ENCODE measurements around the gene VDAC2. TPM values are rescaled to one million over a fixed set of nuclear protein-coding genes. Genes with fewer than 3 reads are reported as not detected.

The VDAC2 gene
- polyA plus RNA-seq (ENCODE audit: low read depth in 6 of 6), result 100 to 1,000 TPM; 137 to 212 (median 151) TPM

DNA sequence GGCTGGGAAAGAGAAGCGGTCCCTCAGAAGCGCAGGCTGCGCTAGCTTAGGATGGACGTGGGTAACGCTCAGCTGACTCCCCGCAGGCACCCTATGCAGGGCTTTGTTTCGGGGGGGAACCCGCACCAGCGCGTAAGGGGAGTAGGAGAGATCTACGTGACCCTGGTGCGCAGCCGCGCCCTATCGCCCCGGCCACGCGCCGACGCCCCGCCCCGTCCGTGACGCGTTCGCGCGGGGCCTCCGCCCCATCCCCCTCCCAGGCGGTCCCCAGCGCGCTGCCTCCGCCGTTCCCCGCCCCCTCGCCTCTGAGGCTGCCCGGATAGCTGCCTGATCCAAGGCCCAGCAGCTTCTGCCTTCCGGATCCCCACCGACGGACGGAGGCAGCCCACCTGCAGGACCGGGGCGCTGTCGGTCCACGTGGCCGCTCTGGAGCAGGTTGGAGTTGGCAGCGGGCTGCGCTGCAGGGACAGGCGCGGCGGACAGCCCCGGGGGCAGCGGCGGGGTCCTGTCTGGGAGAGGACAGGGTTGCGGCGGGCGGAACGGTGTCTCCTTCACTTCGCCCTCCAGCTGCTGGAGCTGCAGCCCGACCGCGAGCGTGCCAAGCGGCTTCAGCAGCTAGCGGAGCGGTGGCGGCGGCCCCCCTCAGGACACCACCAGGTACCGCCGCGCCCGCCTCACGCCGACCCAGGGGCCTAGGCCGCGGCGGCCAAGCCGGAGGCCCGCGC lies at the start of gene VDAC2:
Gene VDAC2 (plus strand): TSS at position 515 of the 725 bp plus-strand sequence. CDS start 363 bp downstream, outside the sequence.
- ATAC-seq (ENCODE audit: low read depth in 2 of 2), result peak; percentile 81

DNA sequence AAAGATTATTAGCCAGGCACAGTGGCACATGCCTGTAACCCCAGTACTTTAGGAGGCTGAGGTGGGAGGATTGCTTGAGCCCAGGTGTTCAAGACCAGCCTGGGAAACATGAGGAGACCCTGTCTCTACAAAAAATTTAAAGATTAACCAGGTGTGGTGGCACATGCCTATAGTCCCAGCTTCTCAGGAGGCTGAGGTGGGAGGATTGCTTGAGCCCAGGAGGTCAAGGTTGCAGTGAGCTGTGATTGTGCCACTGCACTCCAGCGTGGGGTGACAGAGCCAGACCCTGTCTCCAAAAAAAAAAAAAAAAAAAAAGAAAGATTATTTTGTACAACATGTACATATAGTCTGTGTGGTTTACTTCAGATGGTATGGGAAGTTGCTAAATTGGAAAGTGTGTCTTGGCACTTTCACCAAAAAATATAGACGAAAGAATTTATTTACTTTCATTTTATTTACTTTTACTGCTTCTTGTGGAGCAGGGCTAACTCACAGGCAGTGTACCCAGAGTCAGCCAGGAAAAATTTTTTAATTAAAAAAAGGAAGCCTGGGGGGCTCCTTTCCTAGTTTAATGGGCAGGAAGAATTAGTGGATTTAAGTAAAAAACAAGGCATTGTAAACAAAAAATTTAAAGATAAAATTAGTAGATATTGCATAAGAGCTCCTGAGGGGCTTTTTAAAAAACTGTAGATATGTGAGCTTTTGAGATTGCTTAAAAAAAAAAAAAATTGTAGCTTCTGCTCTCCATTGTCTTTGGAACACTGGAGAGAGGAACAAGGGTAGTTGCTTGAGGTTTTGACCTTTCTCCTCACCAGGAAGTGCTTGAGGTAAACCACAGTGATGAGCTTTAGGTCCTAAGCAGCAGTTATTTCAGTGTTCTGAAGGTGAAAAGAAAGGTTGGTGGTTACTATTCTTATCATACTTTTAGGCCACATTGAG lies 44.6 kb upstream of the VDAC2 start:
- DNase-seq (no peak), ATAC-seq (ENCODE audit: low read depth in 2 of 2) (peak; percentile 68 to 74)
- Mint-ChIP-seq H3K9me3 (no peaks in the 10 kb centered on the region), H3K4me1 (peaks cover 25 to 55% (median 43%) of the 10 kb centered on the region in 3 donors), H3K4me3 (peak overlapping the region in 2 of 8 donors; percentile 18 to 30), H3K27me3 (no peaks in the 10 kb centered on the region), H3K27ac (peak overlapping the region in 5 of 6 donors; percentile 15 to 83 (median 60)), H3K36me3 (peaks cover 12 to 15% of the 10 kb centered on the region in 2 donors)

More for the DNA sequence above, at the start of gene VDAC2:
- Mint-ChIP-seq H3K9me3 (no peaks in the 10 kb centered on the region), H3K4me3 (peak within 1 kb of the TSS; percentile 91 to 100 (median 99)), H3K36me3 (peaks cover 0 to 4% of the 10 kb centered on the region in 2 donors), H3K4me1 (peaks cover 10 to 30% (median 11%) of the 10 kb centered on the region in 3 donors), H3K27ac (peak within 1 kb of the TSS; percentile 98 to 100 (median 100)), H3K27me3 (no peaks in the 10 kb centered on the region)
- DNase-seq, result peak; percentile 99

GRCh38 chr10:75166623-75166972 lies 44.0 kb upstream of the VDAC2 start:
- Mint-ChIP-seq H3K27ac (peak overlapping the region in 4 of 6 donors; percentile 5 to 71 (median 30)), H3K4me3 (peak overlapping the region in 2 of 8 donors; percentile 18 to 30), H3K27me3 (no peaks in the 10 kb centered on the region), H3K9me3 (no peaks in the 10 kb centered on the region), H3K36me3 (peaks cover 12 to 15% of the 10 kb centered on the region in 2 donors), H3K4me1 (peaks cover 20 to 49% (median 36%) of the 10 kb centered on the region in 3 donors)
- ATAC-seq (ENCODE audit: low read depth in 2 of 2), result no peak
- DNase-seq, result no peak

- DNase-seq (no peak), ATAC-seq (ENCODE audit: low read depth in 2 of 2) (no peak)
- Mint-ChIP-seq H3K27me3 (no peaks in the 10 kb centered on the region), H3K9me3 (no peaks in the 10 kb centered on the region), H3K4me1 (peaks cover 17 to 47% (median 35%) of the 10 kb centered on the region in 3 donors), H3K27ac (peak overlapping the region in 2 of 6 donors; percentile 63 to 71), H3K36me3 (peaks cover 13 to 15% of the 10 kb centered on the region in 2 donors), H3K4me3 (peak overlapping the region in 1 of 8 donors; percentile 30)
Observed at GRCh38 chr10:75168275-75168674, 42.3 kb upstream of the VDAC2 start.

- H3K27ac Mint-ChIP-seq, result no peak overlapping the region
- no peaks in the 10 kb centered on the region for H3K9me3 Mint-ChIP-seq
- no peak overlapping the region for H3K4me3 Mint-ChIP-seq
- no peaks in the 10 kb centered on the region for H3K27me3 Mint-ChIP-seq
- peaks cover 10 to 36% (median 30%) of the 10 kb centered on the region in 3 donors for H3K4me1 Mint-ChIP-seq
- ATAC-seq (ENCODE audit: low read depth in 2 of 2) (no peak), DNase-seq (no peak)
- peaks cover 8 to 23% of the 10 kb centered on the region in 2 donors for H3K36me3 Mint-ChIP-seq
Observed at GRCh38 chr10:75170215-75170614, 40.4 kb upstream of the VDAC2 start.

- ATAC-seq (ENCODE audit: low read depth in 2 of 2), result no peak
- no peak for DNase-seq
- Mint-ChIP-seq H3K27ac (no peak overlapping the region), H3K4me3 (no peak overlapping the region), H3K9me3 (no peaks in the 10 kb centered on the region), H3K4me1 (peaks cover 0 to 6% (median 3%) of the 10 kb centered on the region in 3 donors), H3K27me3 (no peaks in the 10 kb centered on the region), H3K36me3 (peaks cover 8 to 27% of the 10 kb centered on the region in 2 donors)
Observed at GRCh38 chr10:75175046-75175445, 35.5 kb upstream of the VDAC2 start.

DNA sequence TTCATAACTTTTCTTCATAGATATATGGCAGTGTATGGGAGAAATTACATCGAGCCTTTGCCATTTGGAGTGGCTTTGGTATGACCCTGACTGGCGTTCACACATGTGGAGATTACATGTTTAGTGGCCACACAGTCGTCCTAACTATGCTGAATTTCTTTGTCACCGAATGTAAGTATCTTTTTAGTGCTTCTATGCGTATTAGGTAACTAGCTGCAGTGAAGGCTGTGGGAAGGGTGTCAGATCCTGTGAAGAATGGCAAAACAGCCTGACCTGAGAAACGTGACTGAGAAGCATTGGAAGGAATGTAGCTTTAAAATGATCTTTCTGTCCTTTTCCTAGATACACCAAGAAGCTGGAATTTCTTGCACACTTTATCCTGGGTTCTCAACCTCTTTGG lies 34.5 kb upstream of the VDAC2 start:
- Mint-ChIP-seq H3K27me3 (no peaks in the 10 kb centered on the region), H3K27ac (no peak overlapping the region), H3K36me3 (peaks cover 8 to 24% of the 10 kb centered on the region in 2 donors), H3K4me1 (peaks cover 0 to 6% (median 3%) of the 10 kb centered on the region in 3 donors), H3K4me3 (no peak overlapping the region), H3K9me3 (no peaks in the 10 kb centered on the region)
- ATAC-seq (ENCODE audit: low read depth in 2 of 2) (no peak), DNase-seq (no peak)

DNA sequence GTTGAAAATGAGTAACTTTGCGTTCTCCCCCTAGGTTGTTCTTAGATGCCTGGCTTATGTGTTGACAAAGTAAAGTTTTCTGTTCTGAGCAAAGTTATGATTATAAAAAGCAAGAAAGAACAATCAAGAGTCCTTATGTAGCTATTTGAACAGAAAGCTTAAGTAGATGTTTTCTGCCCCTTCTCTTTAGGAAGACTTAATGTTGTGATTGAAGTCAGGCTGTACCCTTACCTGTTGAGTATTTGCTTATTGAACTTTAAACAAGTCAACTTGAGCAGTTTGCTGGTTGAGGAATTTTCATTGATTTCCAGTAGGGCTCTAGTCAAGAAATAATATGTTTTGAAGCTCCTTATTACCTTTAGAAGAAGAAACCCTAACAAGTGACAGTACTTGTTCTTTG lies 33.9 kb upstream of the VDAC2 start:
- DNase-seq (no peak), ATAC-seq (ENCODE audit: low read depth in 2 of 2) (no peak)
- Mint-ChIP-seq H3K9me3 (no peaks in the 10 kb centered on the region), H3K4me1 (peaks cover 0 to 6% (median 3%) of the 10 kb centered on the region in 3 donors), H3K27ac (peak overlapping the region in 1 of 6 donors; percentile 9), H3K27me3 (no peaks in the 10 kb centered on the region), H3K36me3 (peaks cover 8 to 24% of the 10 kb centered on the region in 2 donors), H3K4me3 (no peak overlapping the region)

DNA sequence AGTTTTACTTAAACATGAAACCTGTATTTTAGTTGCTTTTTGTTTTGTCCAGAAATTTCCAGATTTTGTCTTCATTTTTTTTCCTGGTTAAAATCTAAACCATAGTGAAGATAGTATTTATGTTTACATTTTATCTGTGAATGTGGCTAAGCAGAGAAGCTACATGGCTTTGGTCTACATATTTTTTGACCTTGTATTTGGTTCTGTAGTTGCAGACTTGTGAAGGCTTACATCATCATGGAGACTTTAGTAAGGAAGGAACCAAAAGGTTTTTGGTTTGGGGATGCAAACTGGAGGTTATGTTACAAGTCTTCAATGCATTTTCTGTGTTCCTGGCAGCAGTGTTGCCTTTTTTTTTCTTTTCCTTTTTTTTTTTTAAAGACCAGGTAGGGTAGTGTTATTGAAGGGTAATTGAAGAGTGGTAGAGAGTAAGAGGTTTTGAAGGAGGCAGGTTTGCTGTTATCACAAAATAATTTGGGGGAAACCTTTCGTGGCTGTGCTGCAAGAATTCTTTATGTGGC lies 30.9 kb upstream of the VDAC2 start:
- no peaks in the 10 kb centered on the region for H3K9me3 Mint-ChIP-seq
- peaks cover 0 to 4% (median 3%) of the 10 kb centered on the region in 3 donors for H3K4me1 Mint-ChIP-seq
- no peaks in the 10 kb centered on the region for H3K27me3 Mint-ChIP-seq
- ATAC-seq (ENCODE audit: low read depth in 2 of 2) (no peak), DNase-seq (no peak)
- H3K36me3 Mint-ChIP-seq, result peaks cover 8 to 17% of the 10 kb centered on the region in 2 donors
- H3K27ac Mint-ChIP-seq, result peak overlapping the region in 3 of 6 donors; percentile 54 to 78 (median 76)
- no peak overlapping the region for H3K4me3 Mint-ChIP-seq

GRCh38 chr10:75180592-75180991 lies 30.0 kb upstream of the VDAC2 start:
- Mint-ChIP-seq H3K9me3 (no peaks in the 10 kb centered on the region), H3K27me3 (no peaks in the 10 kb centered on the region), H3K36me3 (peaks cover 8 to 13% of the 10 kb centered on the region in 2 donors), H3K27ac (no peak overlapping the region), H3K4me1 (peaks cover 0 to 4% (median 3%) of the 10 kb centered on the region in 3 donors), H3K4me3 (no peak overlapping the region)
- DNase-seq, result no peak
- ATAC-seq (ENCODE audit: low read depth in 2 of 2), result no peak

GRCh38 chr10:75181073-75181472 lies 29.5 kb upstream of the VDAC2 start:
- H3K27me3 Mint-ChIP-seq, result no peaks in the 10 kb centered on the region
- ATAC-seq (ENCODE audit: low read depth in 2 of 2), result no peak
- no peak overlapping the region for H3K27ac Mint-ChIP-seq

GRCh38 chr10:75186310-75186709 lies 24.3 kb upstream of the VDAC2 start:
- H3K9me3 Mint-ChIP-seq, result no peaks in the 10 kb centered on the region
- DNase-seq, result no peak
- peak overlapping the region in 3 of 6 donors; percentile 82 to 91 (median 88) for H3K27ac Mint-ChIP-seq
- H3K27me3 Mint-ChIP-seq, result no peaks in the 10 kb centered on the region
- H3K4me1 Mint-ChIP-seq, result peaks cover 4 to 8% (median 4%) of the 10 kb centered on the region in 3 donors
- no peak for ATAC-seq (ENCODE audit: low read depth in 2 of 2)
- no peak overlapping the region for H3K4me3 Mint-ChIP-seq
- no peaks in the 10 kb centered on the region for H3K36me3 Mint-ChIP-seq

More at GRCh38 chr10:75181073-75181472, 29.5 kb upstream of the VDAC2 start:
- Mint-ChIP-seq H3K4me1 (peaks cover 0 to 4% (median 3%) of the 10 kb centered on the region in 3 donors), H3K9me3 (no peaks in the 10 kb centered on the region), H3K4me3 (no peak overlapping the region), H3K36me3 (peaks cover 8 to 11% of the 10 kb centered on the region in 2 donors)
- DNase-seq, result no peak

- H3K4me1 Mint-ChIP-seq, result peaks cover 4 to 8% (median 4%) of the 10 kb centered on the region in 3 donors
- H3K36me3 Mint-ChIP-seq, result no peaks in the 10 kb centered on the region
- H3K27ac Mint-ChIP-seq, result peak overlapping the region in 5 of 6 donors; percentile 20 to 82 (median 47)
- no peak overlapping the region for H3K4me3 Mint-ChIP-seq
- ATAC-seq (ENCODE audit: low read depth in 2 of 2) (peak; percentile 86 to 96), DNase-seq (peak; percentile 61)
- no peaks in the 10 kb centered on the region for H3K27me3 Mint-ChIP-seq
- no peaks in the 10 kb centered on the region for H3K9me3 Mint-ChIP-seq
Observed at GRCh38 chr10:75187961-75188426, 22.6 kb upstream of the VDAC2 start.

Measured in naive B cell (primary cell).